Measurements from ENCODE around the gene ST3GAL4. TPM values are rescaled to one million over a fixed set of nuclear protein-coding genes. Genes with fewer than 3 reads are reported as not detected.

Gene ST3GAL4
- total and polyA plus RNA-seq, 10 of the 15 experiments (the other 5 are each of a cell fraction or from before 2014, with no cell fraction given), result 3.8 to 8.1 (median 6.5) TPM; not detected in 2

DNA sequence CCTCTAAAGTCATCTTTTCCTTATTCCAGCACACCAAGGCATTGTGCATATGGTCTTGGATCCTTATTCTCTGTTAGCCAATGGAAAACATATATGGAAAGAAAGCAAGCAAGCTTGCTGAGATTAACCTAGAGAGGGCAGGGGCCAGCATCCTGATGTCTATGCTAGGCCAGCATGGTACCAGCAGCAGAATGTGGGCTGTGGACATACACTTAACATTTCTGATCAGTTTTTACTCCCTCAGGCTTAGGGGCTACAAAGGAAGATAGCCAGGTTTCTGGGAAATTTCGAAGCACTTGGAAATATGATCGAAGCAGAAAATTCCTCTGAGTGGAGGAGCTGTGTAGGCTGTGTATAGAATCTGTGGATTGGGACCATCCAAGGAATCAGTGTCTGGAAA, 67.0 kb downstream of the ST3GAL4 start:
- RAD21 ChIA-PET (ENCODE audit: unreplicated experiment), result interaction anchor here (1.3 to 1.6 kb wide), 2 partner anchors 59 to 117 kb away, joined by 3 to 4 read pairs; no protein-coding TSS in a partner anchor
- in situ Hi-C loops (cut with MboI) (no loop called here), intact Hi-C loops (cut with micrococcal nuclease; ENCODE audit: unreplicated experiment) (no loop called here)
- DNase-seq (ENCODE audit: low read depth, low spot score) (no peak), ATAC-seq (no peak), FAIRE-seq (no peak)
- SMC1A ChIA-PET (ENCODE audit: uncharacterized antibody, unreplicated experiment), result interaction anchor here (1.2 kb wide), 1 partner anchor 111 kb away, joined by 4 read pairs; no protein-coding TSS in a partner anchor
- Histone ChIP-seq H3K4me1 (ENCODE audit: control insufficient read depth, insufficient read depth, low read length) (peaks cover 20% of the 10 kb centered on the region), H3K27me3 (replicated peaks in 1 of 2; ENCODE audit: control insufficient read depth in 2 of 2, insufficient read depth in 2 of 2, low read length in 1 of 2) (no peaks in the 10 kb centered on the region), H2AFZ (ENCODE audit: control insufficient read depth, low read depth, low read length) (no peak overlapping the region), H3K79me2 (ENCODE audit: control insufficient read depth, insufficient read depth, low read length) (no peaks in the 10 kb centered on the region), H3K9ac (ENCODE audit: control insufficient read depth, insufficient read depth, low read length) (no peak overlapping the region), H3K4me3 (no peak overlapping the region), H3K9me3 (replicated peaks; ENCODE audit: control insufficient read depth, insufficient read depth, low read length) (no peaks in the 10 kb centered on the region; the same call in 2 of the 3 replicates), H3K36me3 (ENCODE audit: control insufficient read depth in 2 of 2, insufficient read depth in 2 of 2, low read length in 1 of 2) (no peaks in the 10 kb centered on the region), H3K4me2 (ENCODE audit: control insufficient read depth, insufficient read depth) (no peak overlapping the region), H3K27ac (ENCODE audit: control insufficient read depth, insufficient read depth) (no peak overlapping the region), H4K20me1 (ENCODE audit: control insufficient read depth, insufficient read depth) (no peaks in the 10 kb centered on the region)
- CTCF ChIA-PET, result interaction anchor here (1.3 kb wide), 1 partner anchor 58 kb away, joined by 6 read pairs; no protein-coding TSS in a partner anchor
- WGBS (ENCODE audit: insufficient coverage, insufficient replicate concordance, low lambda C conversion rate, missing lambda C conversion rate), result 0% methylated on average over 2 of the region's 2 CpGs
- POLR2A ChIA-PET, result no interaction called here
- BruUV-seq (replicated peaks), result no TSS peak
- TF ChIP-seq SMC3 (IDR thresholded peaks at IDR 0.05; ENCODE audit: borderline replicate concordance, low read length) (no peak), NFYA (IDR thresholded peaks at IDR 0.05; ENCODE audit: borderline replicate concordance, low read depth, low read length) (no peak), YY1 (IDR thresholded peaks at IDR 0.05; ENCODE audit: low read depth, low read length) (no peak), PML (IDR thresholded peaks at IDR 0.05; ENCODE audit: low read length) (no peak), SP1 (IDR thresholded peaks at IDR 0.05; ENCODE audit: low read depth, low read length) (no peak), BRCA1 (IDR thresholded peaks at IDR 0.05; ENCODE audit: low read depth, low read length) (no peak), ZBTB40 (IDR thresholded peaks at IDR 0.05; ENCODE audit: borderline replicate concordance) (no peak), CBX3 (IDR thresholded peaks at IDR 0.05; ENCODE audit: borderline replicate concordance, low read depth) (no peak), RBBP5 (conservative IDR thresholded peaks at IDR 0.05) (no peak), MTA2 (IDR thresholded peaks at IDR 0.05; ENCODE audit: low read depth) (no peak), KAT2A (conservative IDR thresholded peaks at IDR 0.05; ENCODE audit: control insufficient read depth, low read depth, low read length) (no peak), HDGF (IDR thresholded peaks at IDR 0.05) (no peak), HDAC2 (IDR thresholded peaks at IDR 0.05) (no peak), USF1 (IDR thresholded peaks at IDR 0.05; ENCODE audit: borderline replicate concordance, extremely low read length, insufficient read depth, low read depth, low read length) (no peak), POU2F2 (IDR thresholded peaks at IDR 0.05; ENCODE audit: borderline replicate concordance, low read depth, low read length) (no peak), FOS (IDR thresholded peaks at IDR 0.05; ENCODE audit: borderline replicate concordance, extremely low read depth, insufficient read length) (no peak), ZBTB11 (CRISPR knock-in tag; IDR thresholded peaks at IDR 0.05) (no peak), POLR2A (IDR thresholded peaks at IDR 0.05; ENCODE audit: low read depth, low read length) (no peak), SUZ12 (IDR thresholded peaks at IDR 0.05; ENCODE audit: unreplicated experiment) (no peak)

All from GM12878 (cell line).